Muscle layer of duodenum (tissue), 2 donors: ENCODE measurements around the gene HHAT.

Source experiments
- H3K27ac ChIP-seq: one replicate; pipeline ENCODE4 v1.7.0; 2013; ENCODE audit warnings: mild to moderate bottlenecking, low read length
- H3K27me3 ChIP-seq: one replicate; pipeline ENCODE4 v1.7.0; 2013; ENCODE audit warnings: low read depth, mild to moderate bottlenecking, control low read depth, low read length
- H3K36me3 ChIP-seq, 2 donors: one replicate each; pipeline ENCODE4 v1.7.0; 2013; ENCODE audit warnings: low read length in 2 of 2, control low read depth in 1 of 2, mild to moderate bottlenecking in 1 of 2; ENCODE audit not compliant: insufficient read depth in 2 of 2, control insufficient read depth in 1 of 2
- H3K4me1 ChIP-seq, 2 donors: one replicate each; pipeline ENCODE4 v1.7.0; 2013; ENCODE audit warnings: low read length in 2 of 2, mild to moderate bottlenecking in 2 of 2, control low read depth in 1 of 2, moderate library complexity in 1 of 2; ENCODE audit not compliant: insufficient read depth in 2 of 2, control insufficient read depth in 1 of 2
- H3K4me3 ChIP-seq, 2 donors: one replicate each; pipeline ENCODE4 v1.7.0; 2013; ENCODE audit warnings: low read length in 2 of 2, low read depth in 1 of 2, mild to moderate bottlenecking in 1 of 2
- H3K9me3 ChIP-seq, 2 donors: one replicate each; pipeline ENCODE4 v1.7.0; 2013; ENCODE audit warnings: low read length in 2 of 2, control low read depth in 1 of 2, mild to moderate bottlenecking in 1 of 2; ENCODE audit not compliant: control insufficient read depth in 1 of 2
- donor health status: healthy.

HHAT gene

GRCh38 chr1:210531475-210532222, 202.9 kb downstream of the HHAT start:
- H3K27ac ChIP-seq, result no peak overlapping the region
- no peaks in the 10 kb centered on the region for H3K36me3 ChIP-seq
- H3K4me3 ChIP-seq, result no peak overlapping the region
- H3K9me3 ChIP-seq, result no peaks in the 10 kb centered on the region
- no peaks in the 10 kb centered on the region for H3K27me3 ChIP-seq
- no peaks in the 10 kb centered on the region for H3K4me1 ChIP-seq

GRCh38 chr1:210532223-210532598, 203.5 kb downstream of the HHAT start:
- Histone ChIP-seq H3K27me3 (no peaks in the 10 kb centered on the region), H3K27ac (no peak overlapping the region), H3K36me3 (no peaks in the 10 kb centered on the region), H3K4me1 (no peaks in the 10 kb centered on the region), H3K9me3 (no peaks in the 10 kb centered on the region), H3K4me3 (no peak overlapping the region)

- Histone ChIP-seq H3K36me3 (no peaks in the 10 kb centered on the region), H3K4me1 (no peaks in the 10 kb centered on the region), H3K4me3 (no peak overlapping the region), H3K27me3 (no peaks in the 10 kb centered on the region), H3K9me3 (no peaks in the 10 kb centered on the region), H3K27ac (no peak overlapping the region)
Measured at GRCh38 chr1:210535761-210536160, 207.1 kb downstream of the HHAT start.

GRCh38 chr1:210536254-210536961, 207.7 kb downstream of the HHAT start:
- H3K36me3 ChIP-seq, result no peaks in the 10 kb centered on the region
- no peaks in the 10 kb centered on the region for H3K4me1 ChIP-seq
- H3K27ac ChIP-seq, result no peak overlapping the region

GRCh38 chr1:210540288-210540687, 211.6 kb downstream of the HHAT start:
- Histone ChIP-seq H3K4me1 (no peaks in the 10 kb centered on the region), H3K4me3 (no peak overlapping the region), H3K27ac (no peak overlapping the region), H3K36me3 (no peaks in the 10 kb centered on the region), H3K27me3 (no peaks in the 10 kb centered on the region), H3K9me3 (no peaks in the 10 kb centered on the region)

More at GRCh38 chr1:210536254-210536961, 207.7 kb downstream of the HHAT start:
- no peaks in the 10 kb centered on the region for H3K9me3 ChIP-seq
- H3K4me3 ChIP-seq, result no peak overlapping the region
- no peaks in the 10 kb centered on the region for H3K27me3 ChIP-seq

GRCh38 chr1:210541680-210542358, 213.1 kb downstream of the HHAT start:
- Histone ChIP-seq H3K9me3 (no peaks in the 10 kb centered on the region), H3K36me3 (no peaks in the 10 kb centered on the region), H3K27ac (no peak overlapping the region), H3K4me1 (no peaks in the 10 kb centered on the region), H3K27me3 (no peaks in the 10 kb centered on the region), H3K4me3 (no peak overlapping the region)

GRCh38 chr1:210551899-210552298, 223.2 kb downstream of the HHAT start:
- no peak overlapping the region for H3K27ac ChIP-seq
- H3K4me1 ChIP-seq, result no peaks in the 10 kb centered on the region
- H3K36me3 ChIP-seq, result no peaks in the 10 kb centered on the region
- H3K27me3 ChIP-seq, result no peaks in the 10 kb centered on the region
- H3K4me3 ChIP-seq, result no peak overlapping the region
- H3K9me3 ChIP-seq, result no peaks in the 10 kb centered on the region

GRCh38 chr1:210553711-210554110, 225.0 kb downstream of the HHAT start:
- H3K27ac ChIP-seq, result no peak overlapping the region
- no peaks in the 10 kb centered on the region for H3K4me1 ChIP-seq
- H3K36me3 ChIP-seq, result no peaks in the 10 kb centered on the region
- H3K27me3 ChIP-seq, result no peaks in the 10 kb centered on the region
- no peaks in the 10 kb centered on the region for H3K9me3 ChIP-seq
- no peak overlapping the region for H3K4me3 ChIP-seq

- no peaks in the 10 kb centered on the region for H3K36me3 ChIP-seq
- no peaks in the 10 kb centered on the region for H3K27me3 ChIP-seq
- no peaks in the 10 kb centered on the region for H3K9me3 ChIP-seq
- H3K4me1 ChIP-seq, result no peaks in the 10 kb centered on the region
- no peak overlapping the region for H3K4me3 ChIP-seq
- no peak overlapping the region for H3K27ac ChIP-seq
Measured at GRCh38 chr1:210554382-210554781, 225.7 kb downstream of the HHAT start.

- Histone ChIP-seq H3K4me3 (no peak overlapping the region), H3K27me3 (no peaks in the 10 kb centered on the region), H3K36me3 (no peaks in the 10 kb centered on the region), H3K27ac (no peak overlapping the region), H3K9me3 (no peaks in the 10 kb centered on the region), H3K4me1 (no peaks in the 10 kb centered on the region)
Measured at GRCh38 chr1:210556475-210556874, 227.8 kb downstream of the HHAT start.

- Histone ChIP-seq H3K4me1 (no peaks in the 10 kb centered on the region), H3K4me3 (no peak overlapping the region), H3K27me3 (no peaks in the 10 kb centered on the region), H3K36me3 (no peaks in the 10 kb centered on the region), H3K9me3 (no peaks in the 10 kb centered on the region), H3K27ac (no peak overlapping the region)
Measured at GRCh38 chr1:210557426-210558077, 228.8 kb downstream of the HHAT start.
